Fibroblast of lung (primary cell): Measurements from ENCODE around the gene NEK6.

Source experiments
- CTCF ChIP-seq, 2 donors: IDR thresholded peaks in 1 of 2; conservative IDR thresholded peaks in 1 of 2; 1 replicate in 1 of 2; 2 replicates in 1 of 2; pipeline ENCODE4 v1.5.1; 2011 to 2012; ENCODE audit warnings: low read length in 2 of 2, control low read depth in 1 of 2, inconsistent platforms in 1 of 2, low read depth in 1 of 2, mild to moderate bottlenecking in 1 of 2
- EZH2 ChIP-seq: IDR thresholded peaks from 2 replicates; pipeline ENCODE4 v1.5.1; 2012; ENCODE audit warnings: low read length, control low read depth, mild to moderate bottlenecking; ENCODE audit errors: missing control alignments

GRCh38 chr9:124254261-124254682, 3.5 kb upstream of the NEK6 start:
- TF ChIP-seq CTCF (conservative IDR thresholded peaks at IDR 0.05 in 1 of 2, IDR thresholded peaks at IDR 0.05 in 1 of 2; ENCODE audit: low read depth in 1 of 2, low read length in 2 of 2) (no peak), EZH2 (no peak)
